Stomach (tissue), 4 donors: Measurements from ENCODE around the gene EGFL8.

Source experiments
- CTCF ChIP-seq, 7 experiments: fragments of 450-650 bp in 4 of 7; fragments of 200-600 bp in 3 of 7; sonication (generic) in 3 of 7; IDR thresholded peaks; one replicate each; pipeline ENCODE4 v1.5.1; 2016 to 2019; ENCODE audit warnings: antibody characterized with exemption in 7 of 7, control low read depth in 2 of 7, mild to moderate bottlenecking in 1 of 7
- POLR2A ChIP-seq, 4 donors: fragments of 450-650 bp; IDR thresholded peaks; one replicate each; pipeline ENCODE4 v1.6.1; 2016; ENCODE audit warnings: antibody characterized with exemption in 4 of 4, control low read depth in 2 of 4, mild to moderate bottlenecking in 1 of 4, moderate library complexity in 1 of 4
- POLR2AphosphoS5 ChIP-seq, 3 donors: sonication (generic); formaldehyde crosslinking; IDR thresholded peaks; one replicate each; pipeline ENCODE4 v1.6.1; 2016; ENCODE audit warnings: antibody characterized with exemption in 3 of 3

- TF ChIP-seq POLR2AphosphoS5 (IDR thresholded peaks at IDR 0.05) (no peak), CTCF (IDR thresholded peaks at IDR 0.05) (no peak), POLR2A (IDR thresholded peaks at IDR 0.05) (no peak)
Observed at GRCh38 chr6:32216285-32216684, 51.9 kb downstream of the EGFL8 start.
